ENCODE measurements around the gene METTL25.

DNA sequence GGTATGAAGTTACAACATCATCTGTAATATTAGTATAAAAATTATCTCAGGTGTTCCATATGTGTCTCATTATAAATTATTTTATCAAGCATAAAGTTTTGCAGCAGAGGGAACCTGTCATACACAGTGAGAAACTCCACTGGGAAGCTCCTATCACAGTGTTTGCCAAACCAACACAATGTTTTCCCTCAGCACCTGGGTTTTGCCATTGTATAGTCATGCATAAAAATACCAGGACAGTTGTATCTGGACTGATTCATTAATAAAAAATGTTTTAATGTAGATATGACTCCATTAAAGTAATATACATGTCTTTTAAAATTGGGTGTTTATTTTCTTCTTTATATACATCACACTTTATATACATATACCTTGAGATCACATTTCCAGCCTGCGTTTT, 56.6 kb downstream of the METTL25 start:
- TF ChIP-seq, protein P1, sequence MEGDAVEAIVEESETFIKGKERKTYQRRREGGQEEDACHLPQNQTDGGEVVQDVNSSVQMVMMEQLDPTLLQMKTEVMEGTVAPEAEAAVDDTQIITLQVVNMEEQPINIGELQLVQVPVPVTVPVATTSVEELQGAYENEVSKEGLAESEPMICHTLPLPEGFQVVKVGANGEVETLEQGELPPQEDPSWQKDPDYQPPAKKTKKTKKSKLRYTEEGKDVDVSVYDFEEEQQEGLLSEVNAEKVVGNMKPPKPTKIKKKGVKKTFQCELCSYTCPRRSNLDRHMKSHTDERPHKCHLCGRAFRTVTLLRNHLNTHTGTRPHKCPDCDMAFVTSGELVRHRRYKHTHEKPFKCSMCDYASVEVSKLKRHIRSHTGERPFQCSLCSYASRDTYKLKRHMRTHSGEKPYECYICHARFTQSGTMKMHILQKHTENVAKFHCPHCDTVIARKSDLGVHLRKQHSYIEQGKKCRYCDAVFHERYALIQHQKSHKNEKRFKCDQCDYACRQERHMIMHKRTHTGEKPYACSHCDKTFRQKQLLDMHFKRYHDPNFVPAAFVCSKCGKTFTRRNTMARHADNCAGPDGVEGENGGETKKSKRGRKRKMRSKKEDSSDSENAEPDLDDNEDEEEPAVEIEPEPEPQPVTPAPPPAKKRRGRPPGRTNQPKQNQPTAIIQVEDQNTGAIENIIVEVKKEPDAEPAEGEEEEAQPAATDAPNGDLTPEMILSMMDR (IDR thresholded peaks at IDR 0.05): no peak
- TF ChIP-seq EP300 (IDR thresholded peaks at IDR 0.05): no peak
- TF ChIP-seq POLR2AphosphoS5 (IDR thresholded peaks at IDR 0.05): no peak
- TF ChIP-seq POLR2A (IDR thresholded peaks at IDR 0.05): no peak

All from upper lobe of left lung (tissue), 4 donors.